Astrocyte of the cerebellum (primary cell): Measurements from ENCODE around the gene GRIK1.

Experiments
- DNase-seq: peaks from one replicate; pipeline ENCODE4 v3.0.0-alpha.2; 2011; ENCODE audit warnings: low read depth
- H3K4me3 ChIP-seq: 2 replicates; pipeline ENCODE4 v1.5.1; 2011; ENCODE audit warnings: mild to moderate bottlenecking, low read depth, low read length, moderate library complexity
- CTCF ChIP-seq: IDR thresholded peaks from 2 replicates; pipeline ENCODE4 v1.5.1; 2012; ENCODE audit warnings: low read length, low read depth, moderate library complexity, mild to moderate bottlenecking; ENCODE audit errors: missing control alignments
- in situ Hi-C: cut with HindIII; loops from 2 replicates; pipeline ENCODE4 v1.10.0; 2017; ENCODE audit warnings: low sequenced_read_pairs

GRIK1 gene

GRCh38 chr21:29832217-29832616, 107.6 kb downstream of the GRIK1 start:
- TF ChIP-seq CTCF: no peak
- H3K4me3 ChIP-seq: no peak overlapping the region
- DNase-seq: no peak
- in situ Hi-C loops: no loop called here

GRCh38 chr21:29829564-29830275, 110.1 kb downstream of the GRIK1 start:
- no peak overlapping the region for H3K4me3 ChIP-seq
- TF ChIP-seq CTCF: no peak
- DNase-seq: peak; percentile 15
- in situ Hi-C loops: no loop called here

GRCh38 chr21:29827647-29828046, 112.1 kb downstream of the GRIK1 start:
- no peak for TF ChIP-seq CTCF
- in situ Hi-C loops: no loop called here
- DNase-seq: no peak
- H3K4me3 ChIP-seq: no peak overlapping the region

DNA sequence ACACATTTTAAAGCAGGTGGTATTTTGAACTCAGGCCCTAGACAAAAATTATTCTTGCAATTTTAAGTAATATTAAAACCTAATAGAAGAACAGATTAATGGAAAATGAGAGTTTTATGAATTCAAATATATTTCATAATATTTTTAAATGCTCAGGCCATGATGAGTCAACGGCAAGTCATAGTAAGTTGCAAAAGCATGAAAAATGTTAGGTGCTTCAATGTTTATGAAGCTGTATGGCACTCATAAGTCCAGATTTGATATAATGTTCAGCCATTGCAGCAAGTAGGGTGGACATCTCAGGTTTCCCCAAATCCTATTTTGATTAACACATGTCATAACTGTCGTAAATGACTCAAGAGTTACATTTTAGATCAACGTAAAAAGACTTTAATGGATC, 112.6 kb downstream of the GRIK1 start:
- no peak for TF ChIP-seq CTCF
- no peak for DNase-seq
- in situ Hi-C loops: no loop called here
- H3K4me3 ChIP-seq: no peak overlapping the region

DNA sequence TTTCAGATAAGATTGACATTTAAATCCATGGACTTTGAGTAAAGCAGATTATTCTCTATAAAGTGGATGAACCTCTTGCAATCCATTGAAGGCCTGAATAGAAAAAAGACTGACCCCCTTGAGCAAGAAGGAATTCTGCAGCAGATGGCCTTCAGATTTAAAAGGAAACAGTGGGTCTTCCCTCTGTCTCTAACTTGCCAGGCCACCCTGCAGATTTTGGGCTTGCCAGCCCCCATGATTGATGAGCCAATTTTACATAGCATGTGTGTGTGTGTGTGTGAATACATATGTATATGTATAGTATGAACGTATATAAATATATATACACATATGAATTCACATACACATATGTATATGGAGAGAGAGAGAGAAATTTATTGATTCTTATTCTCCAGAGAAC, 113.4 kb downstream of the GRIK1 start:
- no peak for DNase-seq
- in situ Hi-C loops: no loop called here
- no peak for TF ChIP-seq CTCF
- no peak overlapping the region for H3K4me3 ChIP-seq

GRCh38 chr21:29825936-29826335, 113.9 kb downstream of the GRIK1 start:
- in situ Hi-C loops: no loop called here
- TF ChIP-seq CTCF: no peak
- DNase-seq: no peak
- no peak overlapping the region for H3K4me3 ChIP-seq
